EH (cell line): ENCODE data around the gene CAMP.
"Not testable (repeated sequence)": the region's sequence is repeated elsewhere in the genome, so short reads cannot be mapped to it uniquely, and the experiment has no call there.

ENCODE experiments used
- DNase-seq: peaks from one replicate; pipeline ENCODE4 v3.0.0-alpha.2; 2015; ENCODE audit warnings: low read depth

CAMP gene

DNA sequence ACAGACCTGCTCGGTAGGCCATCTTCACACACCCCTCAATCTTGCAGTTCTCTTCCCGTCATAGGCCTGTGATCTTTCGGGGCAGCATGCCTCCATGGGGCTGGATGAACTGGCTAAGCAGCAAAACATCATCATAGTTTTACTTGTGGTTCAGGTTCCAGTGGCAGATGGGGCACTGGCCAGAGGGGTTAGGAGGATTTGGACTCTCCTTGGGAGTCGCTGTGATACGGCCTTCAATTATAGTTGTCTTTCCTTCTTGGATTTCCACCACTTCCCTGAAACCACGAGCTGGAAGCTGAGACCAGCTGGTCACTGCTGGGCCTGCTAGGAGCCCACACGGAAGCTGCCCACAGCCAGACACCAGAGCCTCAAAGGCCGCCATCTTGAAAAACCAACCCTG, 33.3 kb downstream of the CAMP start:
- no peak for DNase-seq

DNA sequence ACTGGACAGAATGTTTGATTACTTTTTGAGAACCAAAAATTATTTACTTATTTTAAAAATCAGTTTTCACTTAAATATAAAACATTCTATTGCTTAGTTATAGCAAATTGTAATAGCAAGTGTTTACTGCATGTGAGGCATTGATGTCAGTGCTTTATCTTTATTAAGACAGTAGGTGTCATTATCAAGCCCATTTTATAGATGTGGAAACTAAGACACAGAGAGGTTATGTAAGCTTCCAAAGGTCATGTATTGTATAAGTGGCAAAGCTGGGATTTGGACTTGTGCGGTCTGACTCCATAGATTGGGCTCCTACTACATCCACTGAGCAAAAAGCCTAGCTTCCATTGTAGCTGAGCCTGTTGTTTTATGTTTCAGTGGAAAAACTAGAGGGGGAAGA, 35.2 kb downstream of the CAMP start:
- no peak for DNase-seq

DNA sequence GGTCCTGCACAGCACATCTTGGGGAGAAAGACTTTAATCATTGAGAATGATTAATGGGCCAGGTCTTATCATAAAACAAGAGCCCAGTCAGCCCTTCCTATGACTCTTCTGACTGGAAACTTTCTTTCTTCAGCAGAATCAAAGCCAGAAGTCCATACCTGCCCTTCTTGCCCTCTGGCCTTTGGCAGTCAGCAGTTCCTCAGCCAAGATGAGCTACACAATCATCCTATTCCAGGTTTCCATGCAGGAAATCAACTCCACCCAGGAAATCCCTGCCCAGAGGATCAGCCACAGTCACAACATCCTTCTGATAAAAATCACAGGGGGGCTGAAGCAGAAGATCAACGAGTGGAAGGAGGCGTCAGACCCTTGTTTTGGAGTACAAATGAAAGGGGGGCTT, 44.5 kb downstream of the CAMP start:
- no peak for DNase-seq

DNA sequence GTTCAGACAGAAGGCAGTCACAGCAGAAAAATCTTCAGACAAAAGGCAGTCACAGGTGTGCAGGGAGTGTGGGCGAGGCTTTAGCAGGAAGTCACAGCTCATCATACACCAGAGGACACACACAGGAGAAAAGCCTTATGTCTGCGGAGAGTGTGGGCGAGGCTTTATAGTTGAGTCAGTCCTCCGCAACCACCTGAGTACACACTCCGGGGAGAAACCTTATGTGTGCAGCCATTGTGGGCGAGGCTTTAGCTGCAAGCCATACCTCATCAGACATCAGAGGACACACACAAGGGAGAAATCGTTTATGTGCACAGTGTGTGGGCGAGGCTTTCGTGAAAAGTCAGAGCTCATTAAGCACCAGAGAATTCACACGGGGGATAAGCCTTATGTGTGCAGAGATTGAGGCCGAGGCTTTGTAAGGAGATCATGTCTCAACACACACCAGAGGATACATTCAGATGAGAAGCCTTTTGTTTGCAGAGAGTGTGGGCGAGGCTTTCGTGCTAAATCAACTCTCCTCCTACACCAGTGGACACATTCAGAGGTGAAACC, 45.2 kb downstream of the CAMP start:
- no peak for DNase-seq

DNA sequence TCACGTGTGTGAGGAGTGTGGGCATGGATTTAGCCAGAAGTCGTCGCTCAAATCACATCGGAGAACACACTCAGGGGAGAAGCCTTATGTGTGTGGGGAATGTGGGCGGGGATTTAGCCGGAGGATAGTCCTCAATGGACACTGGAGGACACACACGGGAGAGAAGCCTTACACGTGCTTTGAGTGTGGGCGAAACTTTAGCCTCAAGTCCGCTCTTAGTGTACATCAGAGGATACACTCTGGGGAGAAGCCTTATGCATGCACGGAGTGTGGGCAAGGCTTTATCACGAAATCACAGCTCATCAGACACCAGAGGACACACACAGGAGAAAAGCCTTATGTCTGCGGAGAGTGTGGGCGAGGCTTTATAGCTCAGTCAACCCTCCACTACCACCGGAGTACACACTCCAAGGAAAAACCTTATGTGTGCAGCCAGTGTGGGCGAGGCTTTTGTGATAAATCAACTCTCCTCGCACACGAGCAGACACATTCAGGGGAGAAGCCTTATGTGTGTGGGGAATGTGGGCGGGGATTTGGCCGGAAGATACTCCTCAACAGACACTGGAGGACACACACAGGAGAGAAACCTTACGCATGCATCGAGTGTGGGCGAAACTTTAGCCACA, 45.8 kb downstream of the CAMP start:
- no peak for DNase-seq

DNA sequence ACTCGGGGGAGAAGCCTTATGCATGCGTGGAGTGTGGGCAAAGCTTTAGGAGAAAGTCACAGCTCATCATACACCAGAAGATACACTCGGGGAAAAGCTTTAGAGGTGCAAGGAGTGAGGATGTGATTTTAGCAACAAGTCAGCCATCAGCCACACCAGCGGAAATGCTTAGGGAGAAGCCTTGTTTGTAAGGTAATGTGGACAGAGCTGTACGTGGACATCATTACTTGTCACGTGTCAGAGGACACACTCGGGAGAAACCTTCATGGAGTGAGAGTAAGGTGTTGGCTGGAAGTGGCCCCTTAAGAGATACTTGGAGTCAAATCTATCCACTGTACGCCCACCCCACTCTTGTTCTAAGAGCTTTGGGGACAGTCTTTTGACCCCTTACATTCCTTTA, 46.3 kb downstream of the CAMP start:
- DNase-seq = no peak

DNA sequence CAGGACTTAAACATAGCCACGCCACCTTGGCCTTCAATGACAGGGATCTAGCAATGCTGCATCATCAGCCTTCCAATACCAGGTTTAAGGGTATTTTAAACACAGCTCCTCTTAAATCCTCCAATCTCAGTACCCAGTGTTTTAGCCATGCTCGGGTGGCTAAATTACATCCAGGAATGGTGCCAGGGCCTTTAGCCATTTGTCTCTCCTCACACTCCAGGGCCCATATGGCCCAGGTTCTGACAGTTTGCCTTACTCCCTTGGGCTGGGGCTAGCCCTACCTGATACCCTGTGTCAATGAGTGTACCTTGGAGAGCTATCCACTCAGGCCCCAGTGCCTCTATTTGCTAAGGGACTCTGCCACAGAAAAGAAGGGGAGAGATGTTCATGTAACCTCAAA, 47.0 kb downstream of the CAMP start:
- no peak for DNase-seq

DNA sequence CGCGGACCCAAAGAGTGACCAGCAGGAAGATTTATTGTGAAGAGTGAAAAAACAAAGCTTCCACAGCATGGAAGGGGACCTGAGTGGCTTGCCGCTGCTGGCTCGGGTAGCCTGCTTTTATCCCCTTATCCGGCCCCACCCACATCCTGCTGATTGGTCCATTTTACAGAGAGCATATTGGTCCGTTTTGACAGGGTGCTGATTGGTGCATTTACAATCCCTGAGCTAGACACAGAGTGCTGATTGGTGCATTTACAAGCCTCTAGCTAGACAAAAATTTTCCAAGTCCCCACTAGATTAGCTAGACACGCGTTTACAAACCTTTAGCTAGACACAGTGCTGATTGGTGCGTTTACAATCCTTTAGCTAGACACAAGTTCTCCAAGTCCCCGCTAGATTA, 47.9 kb downstream of the CAMP start:
- DNase-seq = not testable (repeated sequence)

DNA sequence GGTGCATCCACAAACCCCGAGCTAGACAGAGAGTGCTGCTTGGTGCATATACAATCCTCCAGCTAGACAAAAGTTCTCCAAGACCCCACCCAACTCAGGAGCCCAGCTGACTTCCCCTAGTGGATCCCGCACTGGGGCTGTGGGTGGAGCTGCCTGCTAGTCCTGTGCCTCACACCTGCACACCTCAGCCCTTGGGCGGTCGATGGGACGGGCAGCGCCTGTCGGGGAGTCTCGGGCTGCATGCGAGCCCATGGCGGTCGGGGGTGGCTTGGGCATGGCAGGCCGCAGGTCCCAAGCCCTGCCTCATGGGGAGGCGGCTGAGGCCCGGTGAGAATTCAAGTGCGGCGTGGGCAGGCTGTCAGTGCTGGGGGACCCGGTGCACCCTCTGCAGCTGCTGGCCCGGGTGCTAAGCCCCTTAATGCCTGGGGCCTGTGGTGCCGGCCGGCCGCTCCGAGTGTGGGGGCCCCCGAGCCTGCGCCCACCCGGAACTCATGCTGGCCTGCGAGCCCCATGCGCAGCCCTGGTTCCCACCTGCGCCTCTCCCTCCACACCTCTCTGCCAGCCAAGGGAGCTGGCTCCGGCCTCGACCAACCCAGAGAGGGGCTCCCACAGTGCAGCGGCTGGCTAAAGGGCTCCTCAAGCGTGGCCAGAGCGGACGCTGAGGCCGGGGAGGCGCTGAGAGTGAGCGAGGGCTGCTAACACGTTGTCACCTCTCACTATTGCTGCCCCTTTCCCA, 48.6 kb downstream of the CAMP start:
- no peak for DNase-seq

DNA sequence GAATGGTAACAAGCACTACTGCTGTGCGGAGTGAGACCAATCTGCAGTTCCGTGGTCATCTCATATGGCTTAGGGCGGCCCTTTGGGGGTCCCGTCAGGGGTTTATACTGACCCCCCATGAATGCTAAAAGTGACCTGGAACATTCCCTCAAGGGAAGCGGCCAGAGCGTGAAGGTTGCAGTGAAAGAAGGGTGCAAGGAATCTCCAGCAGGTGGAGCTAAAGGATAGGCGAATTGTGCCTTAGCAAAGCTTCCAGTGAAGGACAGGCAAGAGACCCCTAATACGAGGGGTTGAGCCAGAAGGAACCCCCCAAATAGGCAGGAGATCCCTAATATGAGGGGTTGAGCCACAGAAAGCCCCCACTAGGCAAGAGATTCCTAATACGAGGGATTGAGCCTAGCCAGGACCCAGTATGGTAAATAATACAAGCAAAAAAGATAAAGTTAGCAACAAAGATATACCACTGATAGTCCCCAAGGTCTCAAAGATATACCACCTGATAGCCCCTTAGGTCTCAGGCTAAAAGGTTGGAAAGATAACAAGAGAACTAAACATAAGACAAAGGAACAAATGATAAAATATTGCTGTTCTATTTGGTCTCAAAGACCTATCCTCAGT, 50.4 kb downstream of the CAMP start:
- peak; percentile 70 for DNase-seq

DNA sequence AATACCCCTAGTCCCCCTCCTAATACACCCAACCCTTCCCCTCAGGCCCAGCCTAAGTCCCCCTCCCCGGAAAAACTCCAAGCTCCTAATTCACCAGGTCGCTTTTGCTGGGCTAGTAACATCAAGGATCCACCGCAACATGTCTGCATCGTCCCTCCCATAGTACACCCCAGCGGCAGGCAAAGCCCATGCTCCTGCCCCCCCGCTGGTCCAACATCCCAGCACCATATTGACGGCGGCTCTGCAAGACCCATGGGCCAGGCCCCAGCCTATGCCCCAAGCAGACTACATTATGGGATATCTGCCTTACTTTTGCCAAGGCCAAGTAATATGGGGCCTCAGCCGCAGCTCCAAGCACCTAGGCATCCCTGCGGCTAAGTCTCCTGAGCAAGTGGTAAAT, 51.2 kb downstream of the CAMP start:
- no peak for DNase-seq
